ENCODE data around the gene ZNF217.
"Not testable (repeated sequence)": the region's sequence is repeated elsewhere in the genome, so short reads cannot be mapped to it uniquely, and the experiment has no call there.

- not testable (repeated sequence) for TF ChIP-seq EZH2phosphoT487, EZH2, CTCF (IDR thresholded peaks at IDR 0.05)
Observed at GRCh38 chr20:53604846-53605245, 11.2 kb upstream of the ZNF217 start.

Measured in neural progenitor cell (in vitro differentiated cells).